ENCODE measurements around the gene TFDP2.

GRCh38 chr3:141998669-141999290 is 150.6 kb downstream of the TFDP2 start:
- no peak for TF ChIP-seq BMI1 (IDR thresholded peaks at IDR 0.05; ENCODE audit: borderline replicate concordance)
- TF ChIP-seq KDM1A (IDR thresholded peaks at IDR 0.05; ENCODE audit: borderline replicate concordance), result no peak
- TF ChIP-seq RELA (IDR thresholded peaks at IDR 0.05; ENCODE audit: borderline replicate concordance, partially characterized antibody), result no peak
- no peak for TF ChIP-seq CHD4 (IDR thresholded peaks at IDR 0.05)
- TF ChIP-seq SMAD1 (IDR thresholded peaks at IDR 0.05; ENCODE audit: low read depth, partially characterized antibody), result no peak
- TF ChIP-seq ELK1 (IDR thresholded peaks at IDR 0.05; ENCODE audit: low read depth, low read length), result no peak
